SK-N-SH (cell line): ENCODE measurements around the gene OSGEP. TPM values are rescaled to one million over a fixed set of nuclear protein-coding genes. Genes with fewer than 3 reads are reported as not detected.

Source experiments
- CTCF ChIA-PET: fragments of 300-600, 350-600 bp; formaldehyde crosslinking; extraction: SDS; loops from one replicate; lab custom pipeline; 2021; lab: Yijun Ruan, JAX
- POLR2A ChIA-PET: fragments of 350-600 bp; sonication (Branson Sonifier 250); formaldehyde crosslinking; extraction: SDS; loops from one replicate; lab custom pipeline; 2020; ENCODE audit warnings: antibody characterized with exemption, inconsistent platforms; lab: Yijun Ruan, JAX
- DNase-seq: peaks from one replicate; pipeline ENCODE4 v3.0.0; 2012
- H2AFZ ChIP-seq: fragments of 200-600 bp; sonication (generic); 2 replicates; pipeline ENCODE4 v1.8.1; 2016; ENCODE audit warnings: antibody characterized with exemption, mild to moderate bottlenecking, low read depth
- H3F3A ChIP-seq: fragments of 200-600 bp; sonication (generic); replicated peaks from 2 replicates; pipeline ENCODE3; 2016; ENCODE audit warnings: antibody characterized with exemption, mild to moderate bottlenecking; ENCODE audit not compliant: insufficient read depth
- H3K27ac ChIP-seq, 2 experiments: fragments of 200-500 bp in 1 of 2; fragments of 200-600 bp in 1 of 2; sonication (Bioruptor generic) in 1 of 2; sonication (generic), shearing (Covaris generic) in 1 of 2; 2 replicates each; pipeline versions ENCODE4 v1.5.1 to v1.6.1; 2014 to 2016; ENCODE audit warnings: low read depth in 2 of 2, inconsistent platforms in 1 of 2, low read length in 1 of 2, mild to moderate bottlenecking in 1 of 2, mixed read lengths in 1 of 2
- H3K27me3 ChIP-seq: fragments of 200-600 bp; sonication (generic), shearing (Covaris generic); 2 replicates; pipeline ENCODE4 v1.6.1; 2016; ENCODE audit warnings: mixed run types; ENCODE audit not compliant: insufficient read depth
- H3K36me3 ChIP-seq, 2 experiments: fragments of 200-500 bp in 1 of 2; fragments of 200-600 bp in 1 of 2; sonication (Bioruptor generic) in 1 of 2; sonication (generic) in 1 of 2; replicated peaks in 1 of 2; 2 replicates each; pipeline versions ENCODE3 to v1.5.1; 2014 to 2016; ENCODE audit warnings: low read length in 1 of 2, mild to moderate bottlenecking in 1 of 2; ENCODE audit not compliant: insufficient read depth in 2 of 2, control insufficient read depth in 1 of 2
- H3K4me1 ChIP-seq, 2 experiments: fragments of 200-500 bp in 1 of 2; fragments of 200-600 bp in 1 of 2; sonication (Bioruptor generic) in 1 of 2; sonication (generic), shearing (Covaris generic) in 1 of 2; 2 replicates each; pipeline versions ENCODE4 v1.5.1 to v1.6.1; 2014 to 2016; ENCODE audit warnings: low read depth in 1 of 2, low read length in 1 of 2, mixed run types in 1 of 2; ENCODE audit not compliant: insufficient read depth in 2 of 2, control insufficient read depth in 1 of 2
- H3K4me2 ChIP-seq: fragments of 200-600 bp; sonication (generic), shearing (Covaris generic); 2 replicates; pipeline ENCODE4 v1.6.1; 2017; ENCODE audit warnings: mixed run types
- H3K4me3 ChIP-seq, 2 experiments: fragments of 200-500 bp in 1 of 2; fragments of 200-600 bp in 1 of 2; sonication (Bioruptor generic) in 1 of 2; sonication (generic), shearing (Covaris generic) in 1 of 2; 2 replicates each; pipeline versions ENCODE4 v1.5.1 to v1.8.1; 2014 to 2016; ENCODE audit warnings: low read depth in 2 of 2, inconsistent platforms in 1 of 2, low read length in 1 of 2, mild to moderate bottlenecking in 1 of 2, mixed read lengths in 1 of 2, moderate library complexity in 1 of 2
- H3K79me2 ChIP-seq: fragments of 200-600 bp; sonication (generic); 2 replicates; pipeline ENCODE4 v1.8.1; 2017; ENCODE audit warnings: mild to moderate bottlenecking; ENCODE audit not compliant: insufficient read depth
- H3K9ac ChIP-seq: fragments of 200-600 bp; sonication (generic); 2 replicates; pipeline ENCODE4 v1.6.1; 2017; ENCODE audit warnings: mixed run types
- H3K9me2 ChIP-seq: fragments of 200-600 bp; sonication (generic); 2 replicates; pipeline ENCODE4 v1.6.1; 2017; ENCODE audit warnings: mixed run types
- H3K9me3 ChIP-seq: fragments of 200-600 bp; sonication (generic); 2 replicates; pipeline ENCODE4 v1.6.1; 2017; ENCODE audit warnings: mixed run types, mild to moderate bottlenecking, moderate library complexity
- H4K20me1 ChIP-seq: fragments of 200-600 bp; sonication (generic); 2 replicates; pipeline ENCODE4 v1.6.1; 2017; ENCODE audit warnings: mild to moderate bottlenecking, mixed run types; ENCODE audit not compliant: insufficient read depth
- CHD2 ChIP-seq: fragments of 150-350 bp; IDR thresholded peaks from 2 replicates; pipeline ENCODE4 v1.6.1; 2018; ENCODE audit warnings: low read length; ENCODE audit not compliant: partially characterized antibody
- ELF1 ChIP-seq: IDR thresholded peaks from 2 replicates; pipeline ENCODE4 v1.4.0; 2012
- EP300 ChIP-seq, 2 experiments: IDR thresholded peaks; 2 replicates each; pipeline versions ENCODE4 v1.4.0 to v1.6.1; 2012; ENCODE audit warnings: borderline replicate concordance in 1 of 2, low read depth in 1 of 2, low read length in 1 of 2
- FOSL2 ChIP-seq: IDR thresholded peaks from 2 replicates; pipeline ENCODE4 v1.4.0; 2012; ENCODE audit warnings: low read depth, mild to moderate bottlenecking, moderate library complexity, borderline replicate concordance
- FOXJ3 ChIP-seq: sonication (generic); formaldehyde crosslinking; IDR thresholded peaks from 2 replicates; pipeline ENCODE4 v1.5.1; 2020; ENCODE audit warnings: mild to moderate bottlenecking, missing genetic modification reagents
- GABPA ChIP-seq: IDR thresholded peaks from 2 replicates; pipeline ENCODE4 v1.4.0; 2012; ENCODE audit warnings: low read depth, mild to moderate bottlenecking
- GATA2 ChIP-seq: sonication (generic); formaldehyde crosslinking; IDR thresholded peaks from 2 replicates; pipeline ENCODE4 v1.5.0; 2020; ENCODE audit warnings: mild to moderate bottlenecking, missing genetic modification reagents
- MEF2A ChIP-seq: IDR thresholded peaks from 2 replicates; pipeline ENCODE4 v1.4.0; 2012; ENCODE audit warnings: low read depth, borderline replicate concordance
- NFIC ChIP-seq: IDR thresholded peaks from 2 replicates; pipeline ENCODE4 v1.4.0; 2012; ENCODE audit warnings: borderline replicate concordance
- RAD21 ChIP-seq: IDR thresholded peaks from 2 replicates; pipeline ENCODE4 v1.6.1; 2012; ENCODE audit warnings: mild to moderate bottlenecking, low read length
- RXRA ChIP-seq: IDR thresholded peaks from 2 replicates; pipeline ENCODE4 v1.4.0; 2012; ENCODE audit warnings: low read depth, mild to moderate bottlenecking, borderline replicate concordance
- SIN3A ChIP-seq: IDR thresholded peaks from 2 replicates; pipeline ENCODE4 v1.6.1; 2012; ENCODE audit warnings: low read depth, mild to moderate bottlenecking, low read length, moderate library complexity, borderline replicate concordance
- SMC3 ChIP-seq: IDR thresholded peaks from 2 replicates; pipeline ENCODE4 v1.6.1; 2012; ENCODE audit warnings: low read depth, low read length, improper control_type of control experiment
- TCF12 ChIP-seq: IDR thresholded peaks from 2 replicates; pipeline ENCODE4 v1.4.0; 2012
- TEAD4 ChIP-seq: IDR thresholded peaks from 2 replicates; pipeline ENCODE4 v1.4.0; 2012; ENCODE audit warnings: mild to moderate bottlenecking, borderline replicate concordance; ENCODE audit not compliant: insufficient read depth
- WGBS: methylation state at CpG from one replicate; pipeline ENCODE4 v1.1.6; 2017; ENCODE audit warnings: low lambda C conversion rate; 5-methylcytosine and 5-hydroxymethylcytosine counted together
- polyA plus RNA-seq, 3 experiments: library from polyadenylated mRNA; depleted of rRNA; stranded (reverse); fragments of >200 nt; gene quantifications; 2 replicates each; pipeline ENCODE4 v1.2.3, GENCODE V29; 2012
- TF ChIP-seq, protein P1 (sequence below): IDR thresholded peaks from 2 replicates; pipeline ENCODE4 v1.6.1; 2012; ENCODE audit warnings: mild to moderate bottlenecking, low read depth, low read length, moderate library complexity
- TF ChIP-seq, protein P2 (sequence below): IDR thresholded peaks from 2 replicates; pipeline ENCODE4; 2012
- TF ChIP-seq, protein P3 (sequence below): IDR thresholded peaks from 2 replicates; pipeline ENCODE4 v1.4.0; 2012; ENCODE audit warnings: low read depth, borderline replicate concordance
- TF ChIP-seq, protein P4 (sequence below): IDR thresholded peaks from 2 replicates; pipeline ENCODE4 v1.4.0; 2012; ENCODE audit warnings: low read depth, borderline replicate concordance
- TF ChIP-seq, protein P5 (sequence below): fragments of 150-350 bp; IDR thresholded peaks from 2 replicates; pipeline ENCODE4 v1.6.1; 2017; ENCODE audit warnings: antibody characterized with exemption, low read length, low read depth, borderline replicate concordance

OSGEP gene
- polyA plus RNA-seq, 1 of the 3 experiments (the other 2 are of a cell fraction) = 32.9 TPM

DNA sequence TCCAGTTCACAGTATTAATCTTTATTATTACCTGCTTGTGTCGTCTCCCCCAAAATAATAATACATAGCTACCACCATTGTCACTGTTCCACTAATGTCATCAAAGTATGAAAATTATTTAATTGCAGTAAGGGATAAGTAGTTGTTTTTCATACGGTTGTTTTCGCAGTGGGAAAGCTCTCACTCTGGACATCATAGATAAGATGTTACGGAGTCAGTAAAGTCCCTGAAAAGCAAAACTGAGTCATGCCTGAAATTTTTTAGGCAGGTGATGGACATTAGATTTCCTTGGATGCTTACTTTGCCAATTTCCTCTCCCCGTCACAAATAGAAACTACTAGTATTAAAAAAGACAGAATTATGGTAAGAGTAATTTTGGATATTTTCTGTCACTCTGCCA, 27.8 kb upstream of the OSGEP start:
- H2AFZ ChIP-seq = no peak overlapping the region
- no peak for DNase-seq
- peaks cover 0 to 5% of the 10 kb centered on the region in 2 experiments for H3K36me3 ChIP-seq
- no peaks in the 10 kb centered on the region for H4K20me1 ChIP-seq
- no peaks in the 10 kb centered on the region for H3K9me2 ChIP-seq
- peaks cover 4% of the 10 kb centered on the region; the same call in 1 of the 2 replicates for H3K27me3 ChIP-seq
- H3K27ac ChIP-seq = no peak overlapping the region
- no peaks in the 10 kb centered on the region for H3K9me3 ChIP-seq
- H3K4me2 ChIP-seq = no peak overlapping the region
- 69% methylated on average over 5 of the region's 5 CpGs for WGBS
- no peaks in the 10 kb centered on the region for H3F3A ChIP-seq
- CTCF ChIA-PET = interaction anchor here (1.1 kb wide), 1 partner anchor 127 kb away, joined by 3 read pairs; no protein-coding TSS in a partner anchor
- POLR2A ChIA-PET = interaction anchor here (1.0 kb wide), 1 partner anchor 13 kb away, joined by 3 read pairs; the partner anchor contains the start of gene PNP
- no peak overlapping the region for H3K9ac ChIP-seq
- H3K79me2 ChIP-seq = no peaks in the 10 kb centered on the region
- H3K4me1 ChIP-seq = peaks cover 3 to 7% of the 10 kb centered on the region in 2 experiments; a peak in 3 of 4 replicates
- TF ChIP-seq RXRA (no peak), FOSL2 (no peak), ELF1 (no peak), MEF2A (no peak), GABPA (no peak), SIN3A (no peak), EP300 (IDR thresholded peaks at IDR 0.05; ENCODE audit: borderline replicate concordance in 1 of 2, low read depth in 1 of 2, low read length in 1 of 2) (no peak), SMC3 (no peak), GATA2 (CRISPR knock-in tag) (no peak)
- TF ChIP-seq, protein P1, sequence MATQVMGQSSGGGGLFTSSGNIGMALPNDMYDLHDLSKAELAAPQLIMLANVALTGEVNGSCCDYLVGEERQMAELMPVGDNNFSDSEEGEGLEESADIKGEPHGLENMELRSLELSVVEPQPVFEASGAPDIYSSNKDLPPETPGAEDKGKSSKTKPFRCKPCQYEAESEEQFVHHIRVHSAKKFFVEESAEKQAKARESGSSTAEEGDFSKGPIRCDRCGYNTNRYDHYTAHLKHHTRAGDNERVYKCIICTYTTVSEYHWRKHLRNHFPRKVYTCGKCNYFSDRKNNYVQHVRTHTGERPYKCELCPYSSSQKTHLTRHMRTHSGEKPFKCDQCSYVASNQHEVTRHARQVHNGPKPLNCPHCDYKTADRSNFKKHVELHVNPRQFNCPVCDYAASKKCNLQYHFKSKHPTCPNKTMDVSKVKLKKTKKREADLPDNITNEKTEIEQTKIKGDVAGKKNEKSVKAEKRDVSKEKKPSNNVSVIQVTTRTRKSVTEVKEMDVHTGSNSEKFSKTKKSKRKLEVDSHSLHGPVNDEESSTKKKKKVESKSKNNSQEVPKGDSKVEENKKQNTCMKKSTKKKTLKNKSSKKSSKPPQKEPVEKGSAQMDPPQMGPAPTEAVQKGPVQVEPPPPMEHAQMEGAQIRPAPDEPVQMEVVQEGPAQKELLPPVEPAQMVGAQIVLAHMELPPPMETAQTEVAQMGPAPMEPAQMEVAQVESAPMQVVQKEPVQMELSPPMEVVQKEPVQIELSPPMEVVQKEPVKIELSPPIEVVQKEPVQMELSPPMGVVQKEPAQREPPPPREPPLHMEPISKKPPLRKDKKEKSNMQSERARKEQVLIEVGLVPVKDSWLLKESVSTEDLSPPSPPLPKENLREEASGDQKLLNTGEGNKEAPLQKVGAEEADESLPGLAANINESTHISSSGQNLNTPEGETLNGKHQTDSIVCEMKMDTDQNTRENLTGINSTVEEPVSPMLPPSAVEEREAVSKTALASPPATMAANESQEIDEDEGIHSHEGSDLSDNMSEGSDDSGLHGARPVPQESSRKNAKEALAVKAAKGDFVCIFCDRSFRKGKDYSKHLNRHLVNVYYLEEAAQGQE = no peak
- TF ChIP-seq, protein P2, sequence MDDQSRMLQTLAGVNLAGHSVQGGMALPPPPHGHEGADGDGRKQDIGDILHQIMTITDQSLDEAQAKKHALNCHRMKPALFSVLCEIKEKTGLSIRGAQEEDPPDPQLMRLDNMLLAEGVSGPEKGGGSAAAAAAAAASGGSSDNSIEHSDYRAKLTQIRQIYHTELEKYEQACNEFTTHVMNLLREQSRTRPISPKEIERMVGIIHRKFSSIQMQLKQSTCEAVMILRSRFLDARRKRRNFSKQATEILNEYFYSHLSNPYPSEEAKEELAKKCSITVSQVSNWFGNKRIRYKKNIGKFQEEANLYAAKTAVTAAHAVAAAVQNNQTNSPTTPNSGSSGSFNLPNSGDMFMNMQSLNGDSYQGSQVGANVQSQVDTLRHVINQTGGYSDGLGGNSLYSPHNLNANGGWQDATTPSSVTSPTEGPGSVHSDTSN = no peak
- no peak overlapping the region for H3K4me3 ChIP-seq

DNA sequence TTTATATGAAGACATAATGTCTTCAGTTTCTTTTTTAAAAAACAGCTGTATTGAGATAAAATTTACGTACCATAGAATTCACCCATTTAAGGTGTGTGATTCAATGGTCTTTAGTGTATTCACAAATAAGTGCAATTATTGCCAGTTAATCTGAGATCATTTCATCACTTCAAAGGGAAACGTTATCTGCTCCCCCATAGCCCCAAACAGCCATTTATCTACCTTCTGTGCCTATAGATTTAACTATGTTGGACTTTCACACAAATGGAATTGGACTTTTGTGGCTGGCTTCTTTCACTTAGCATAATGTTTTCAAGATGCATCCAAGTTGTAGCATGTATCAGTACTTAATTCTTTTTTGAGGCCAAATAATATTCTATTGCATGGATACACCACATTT, 24.3 kb upstream of the OSGEP start:
- H3F3A ChIP-seq = no peaks in the 10 kb centered on the region
- H2AFZ ChIP-seq = no peak overlapping the region
- H3K27me3 ChIP-seq = no peaks in the 10 kb centered on the region
- H3K4me2 ChIP-seq = no peak overlapping the region
- CTCF ChIA-PET = no interaction called here
- no peak overlapping the region for H3K9ac ChIP-seq
- no peaks in the 10 kb centered on the region for H3K79me2 ChIP-seq
- no peak overlapping the region for H3K27ac ChIP-seq
- no peak for DNase-seq
- 87% methylated on average over 2 of the region's 2 CpGs for WGBS
- no peaks in the 10 kb centered on the region for H3K9me3 ChIP-seq
- POLR2A ChIA-PET = no interaction called here
- no peaks in the 10 kb centered on the region for H4K20me1 ChIP-seq
- no peaks in the 10 kb centered on the region for H3K9me2 ChIP-seq
- H3K4me1 ChIP-seq = peaks cover 8 to 17% of the 10 kb centered on the region in 2 experiments; a peak in 3 of 4 replicates
- peaks cover 5 to 19% of the 10 kb centered on the region in 2 experiments for H3K36me3 ChIP-seq
- no peak for TF ChIP-seq TEAD4
- TF ChIP-seq, protein P3, sequence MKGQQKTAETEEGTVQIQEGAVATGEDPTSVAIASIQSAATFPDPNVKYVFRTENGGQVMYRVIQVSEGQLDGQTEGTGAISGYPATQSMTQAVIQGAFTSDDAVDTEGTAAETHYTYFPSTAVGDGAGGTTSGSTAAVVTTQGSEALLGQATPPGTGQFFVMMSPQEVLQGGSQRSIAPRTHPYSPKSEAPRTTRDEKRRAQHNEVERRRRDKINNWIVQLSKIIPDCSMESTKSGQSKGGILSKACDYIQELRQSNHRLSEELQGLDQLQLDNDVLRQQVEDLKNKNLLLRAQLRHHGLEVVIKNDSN = no peak
- no peak for TF ChIP-seq SMC3
- no peak for TF ChIP-seq RAD21
- TF ChIP-seq, protein P4, sequence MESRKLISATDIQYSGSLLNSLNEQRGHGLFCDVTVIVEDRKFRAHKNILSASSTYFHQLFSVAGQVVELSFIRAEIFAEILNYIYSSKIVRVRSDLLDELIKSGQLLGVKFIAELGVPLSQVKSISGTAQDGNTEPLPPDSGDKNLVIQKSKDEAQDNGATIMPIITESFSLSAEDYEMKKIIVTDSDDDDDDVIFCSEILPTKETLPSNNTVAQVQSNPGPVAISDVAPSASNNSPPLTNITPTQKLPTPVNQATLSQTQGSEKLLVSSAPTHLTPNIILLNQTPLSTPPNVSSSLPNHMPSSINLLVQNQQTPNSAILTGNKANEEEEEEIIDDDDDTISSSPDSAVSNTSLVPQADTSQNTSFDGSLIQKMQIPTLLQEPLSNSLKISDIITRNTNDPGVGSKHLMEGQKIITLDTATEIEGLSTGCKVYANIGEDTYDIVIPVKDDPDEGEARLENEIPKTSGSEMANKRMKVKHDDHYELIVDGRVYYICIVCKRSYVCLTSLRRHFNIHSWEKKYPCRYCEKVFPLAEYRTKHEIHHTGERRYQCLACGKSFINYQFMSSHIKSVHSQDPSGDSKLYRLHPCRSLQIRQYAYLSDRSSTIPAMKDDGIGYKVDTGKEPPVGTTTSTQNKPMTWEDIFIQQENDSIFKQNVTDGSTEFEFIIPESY = no peak
- TF ChIP-seq, protein P5, sequence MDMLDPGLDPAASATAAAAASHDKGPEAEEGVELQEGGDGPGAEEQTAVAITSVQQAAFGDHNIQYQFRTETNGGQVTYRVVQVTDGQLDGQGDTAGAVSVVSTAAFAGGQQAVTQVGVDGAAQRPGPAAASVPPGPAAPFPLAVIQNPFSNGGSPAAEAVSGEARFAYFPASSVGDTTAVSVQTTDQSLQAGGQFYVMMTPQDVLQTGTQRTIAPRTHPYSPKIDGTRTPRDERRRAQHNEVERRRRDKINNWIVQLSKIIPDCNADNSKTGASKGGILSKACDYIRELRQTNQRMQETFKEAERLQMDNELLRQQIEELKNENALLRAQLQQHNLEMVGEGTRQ = no peak
- TF ChIP-seq FOXJ3 (CRISPR knock-in tag) = no peak
- no peak for TF ChIP-seq NFIC
- no peak for TF ChIP-seq CHD2
- TF ChIP-seq TCF12 = no peak
- no peak for TF ChIP-seq GATA2 (CRISPR knock-in tag)
- no peak overlapping the region for H3K4me3 ChIP-seq
